ENCODE data around the gene SPATA13.
A peak's percentile ranks its signal among the peaks of the same experiment; 100 is the strongest.

The SPATA13 gene

GRCh38 chr13:24242100-24242499 is 81.6 kb downstream of the SPATA13 start:
- no peaks in the 10 kb centered on the region for H3K27me3 ChIP-seq (replicated peaks; ENCODE audit: control insufficient read depth, insufficient read depth, low read length, poor library complexity, severe bottlenecking)
- DNase-seq = no peak
- H3K27ac ChIP-seq (ENCODE audit: insufficient read depth, low read length, poor library complexity, severe bottlenecking) = no peak overlapping the region
- no peaks in the 10 kb centered on the region for H3K36me3 ChIP-seq (ENCODE audit: control insufficient read depth, insufficient read depth, low read length)
- H3K9me3 ChIP-seq (ENCODE audit: control insufficient read depth, low read length) = no peaks in the 10 kb centered on the region
- H3K4me1 ChIP-seq (ENCODE audit: control insufficient read depth, insufficient read depth, low read length, poor library complexity, severe bottlenecking) = no peaks in the 10 kb centered on the region
- no peak overlapping the region for H3K4me3 ChIP-seq (ENCODE audit: insufficient read depth, low read depth, low read length, poor library complexity, severe bottlenecking)

DNA sequence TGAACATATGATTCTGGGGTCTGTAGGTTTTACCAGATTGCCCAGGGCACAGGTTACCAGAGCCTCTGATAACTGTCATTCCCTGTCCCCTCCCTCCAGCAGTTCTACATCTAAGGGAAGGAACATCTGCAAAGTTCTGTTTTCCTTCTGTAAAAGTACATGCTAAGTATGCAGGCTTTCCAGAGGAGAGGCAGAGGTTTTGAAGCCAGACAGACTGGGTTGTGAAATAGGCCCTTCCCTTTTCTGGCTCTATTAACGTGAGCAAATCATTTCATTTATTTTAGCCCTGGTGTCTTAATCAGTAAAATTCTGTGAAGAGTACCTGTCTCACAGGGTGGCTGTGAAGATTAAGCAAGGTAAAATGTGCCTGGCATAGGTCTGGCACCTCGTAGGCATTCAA is 82.8 kb downstream of the SPATA13 start:
- no peaks in the 10 kb centered on the region for H3K27me3 ChIP-seq (replicated peaks; ENCODE audit: control insufficient read depth, insufficient read depth, low read length, poor library complexity, severe bottlenecking)

GRCh38 chr13:24244802-24245201 is 84.3 kb downstream of the SPATA13 start:
- DNase-seq = no peak
- Histone ChIP-seq H3K9me3 (ENCODE audit: control insufficient read depth, low read length) (no peaks in the 10 kb centered on the region), H3K27ac (ENCODE audit: insufficient read depth, low read length, poor library complexity, severe bottlenecking) (no peak overlapping the region), H3K4me1 (ENCODE audit: control insufficient read depth, insufficient read depth, low read length, poor library complexity, severe bottlenecking) (peaks cover 7% of the 10 kb centered on the region), H3K4me3 (ENCODE audit: insufficient read depth, low read depth, low read length, poor library complexity, severe bottlenecking) (no peak overlapping the region), H3K27me3 (replicated peaks; ENCODE audit: control insufficient read depth, insufficient read depth, low read length, poor library complexity, severe bottlenecking) (no peaks in the 10 kb centered on the region), H3K36me3 (ENCODE audit: control insufficient read depth, insufficient read depth, low read length) (no peaks in the 10 kb centered on the region)

More for the DNA sequence above, 82.8 kb downstream of the SPATA13 start:
- Histone ChIP-seq H3K27ac (ENCODE audit: insufficient read depth, low read length, poor library complexity, severe bottlenecking) (no peak overlapping the region), H3K4me3 (ENCODE audit: insufficient read depth, low read depth, low read length, poor library complexity, severe bottlenecking) (no peak overlapping the region), H3K4me1 (ENCODE audit: control insufficient read depth, insufficient read depth, low read length, poor library complexity, severe bottlenecking) (no peaks in the 10 kb centered on the region), H3K36me3 (ENCODE audit: control insufficient read depth, insufficient read depth, low read length) (no peaks in the 10 kb centered on the region), H3K9me3 (ENCODE audit: control insufficient read depth, low read length) (no peaks in the 10 kb centered on the region)
- no peak for DNase-seq

- Histone ChIP-seq H3K4me1 (ENCODE audit: control insufficient read depth, insufficient read depth, low read length, poor library complexity, severe bottlenecking) (peaks cover 21% of the 10 kb centered on the region), H3K9me3 (ENCODE audit: control insufficient read depth, low read length) (no peaks in the 10 kb centered on the region), H3K4me3 (ENCODE audit: insufficient read depth, low read depth, low read length, poor library complexity, severe bottlenecking) (no peak overlapping the region), H3K36me3 (ENCODE audit: control insufficient read depth, insufficient read depth, low read length) (no peaks in the 10 kb centered on the region), H3K27ac (ENCODE audit: insufficient read depth, low read length, poor library complexity, severe bottlenecking) (no peak overlapping the region), H3K27me3 (replicated peaks; ENCODE audit: control insufficient read depth, insufficient read depth, low read length, poor library complexity, severe bottlenecking) (no peaks in the 10 kb centered on the region)
- DNase-seq = no peak
These were observed 86.5 kb downstream of the SPATA13 start for GRCh38 chr13:24247016-24247415.

DNA sequence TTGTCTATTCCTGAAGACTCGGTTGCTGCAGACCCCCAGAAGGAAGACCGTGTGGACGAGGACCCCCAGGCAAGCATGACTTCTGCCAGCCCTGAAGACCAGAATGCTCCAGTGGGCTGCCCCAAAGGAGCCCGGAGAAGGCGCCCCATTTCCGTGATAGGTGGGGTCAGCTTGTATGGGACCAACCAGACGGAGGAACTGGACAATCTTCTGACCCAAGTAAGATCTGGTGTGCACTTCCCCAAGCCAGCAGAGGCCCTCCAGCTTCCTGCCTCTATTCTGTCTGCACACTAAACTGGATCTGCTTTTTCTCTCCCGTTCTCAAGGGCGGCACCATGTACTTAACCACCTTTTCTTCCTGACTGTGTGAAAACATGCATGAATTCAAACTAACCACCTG is 89.1 kb downstream of the SPATA13 start:
- Histone ChIP-seq H3K4me3 (ENCODE audit: insufficient read depth, low read depth, low read length, poor library complexity, severe bottlenecking) (no peak overlapping the region), H3K36me3 (ENCODE audit: control insufficient read depth, insufficient read depth, low read length) (no peaks in the 10 kb centered on the region), H3K27ac (ENCODE audit: insufficient read depth, low read length, poor library complexity, severe bottlenecking) (peak overlapping the region; percentile 94), H3K27me3 (replicated peaks; ENCODE audit: control insufficient read depth, insufficient read depth, low read length, poor library complexity, severe bottlenecking) (no peaks in the 10 kb centered on the region), H3K4me1 (ENCODE audit: control insufficient read depth, insufficient read depth, low read length, poor library complexity, severe bottlenecking) (peaks cover 41% of the 10 kb centered on the region), H3K9me3 (ENCODE audit: control insufficient read depth, low read length) (no peaks in the 10 kb centered on the region)
- DNase-seq = no peak

DNA sequence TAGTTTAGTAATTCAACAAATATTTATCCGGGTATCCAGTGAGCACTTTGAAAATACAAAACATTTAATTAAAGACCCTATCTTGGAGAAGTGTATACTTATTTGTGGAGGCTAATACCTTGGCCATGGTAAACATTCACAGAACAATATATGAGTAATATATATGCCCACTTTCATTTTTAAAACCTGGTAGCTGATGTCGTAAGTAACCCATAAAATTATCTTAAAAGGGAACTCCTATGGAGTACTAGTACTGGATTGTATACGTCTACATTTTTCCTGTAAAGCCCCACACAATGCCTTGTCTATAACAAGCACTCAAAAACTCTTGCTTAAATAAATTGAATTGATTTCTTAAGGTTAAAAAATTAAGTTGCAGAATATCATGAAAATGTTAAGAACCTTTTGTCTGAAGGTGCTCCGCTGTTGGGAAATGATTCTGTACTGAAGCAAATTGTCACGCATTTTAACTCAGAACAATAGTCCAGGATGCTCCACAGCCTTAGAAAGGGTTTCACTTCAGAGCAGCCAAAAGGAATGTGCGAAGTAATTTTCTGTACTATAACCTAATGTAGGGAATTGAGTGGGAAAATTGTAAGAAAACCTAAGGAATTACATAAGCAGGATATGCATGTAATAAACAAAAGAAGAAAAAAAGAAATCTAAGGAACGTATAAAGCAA is 90.0 kb downstream of the SPATA13 start:
- H3K36me3 ChIP-seq (ENCODE audit: control insufficient read depth, insufficient read depth, low read length) = peaks cover 4% of the 10 kb centered on the region
- H3K4me1 ChIP-seq (ENCODE audit: control insufficient read depth, insufficient read depth, low read length, poor library complexity, severe bottlenecking) = peaks cover 50% of the 10 kb centered on the region

GRCh38 chr13:24251525-24251924 is 91.0 kb downstream of the SPATA13 start:
- peak overlapping the region; percentile 94 for H3K27ac ChIP-seq (ENCODE audit: insufficient read depth, low read length, poor library complexity, severe bottlenecking)
- H3K9me3 ChIP-seq (ENCODE audit: control insufficient read depth, low read length) = no peaks in the 10 kb centered on the region
- peaks cover 4% of the 10 kb centered on the region for H3K36me3 ChIP-seq (ENCODE audit: control insufficient read depth, insufficient read depth, low read length)
- peaks cover 54% of the 10 kb centered on the region for H3K4me1 ChIP-seq (ENCODE audit: control insufficient read depth, insufficient read depth, low read length, poor library complexity, severe bottlenecking)
- DNase-seq = peak; percentile 78 to 84 (median 84)
- H3K27me3 ChIP-seq (replicated peaks; ENCODE audit: control insufficient read depth, insufficient read depth, low read length, poor library complexity, severe bottlenecking) = no peaks in the 10 kb centered on the region
- peak overlapping the region; percentile 72 for H3K4me3 ChIP-seq (ENCODE audit: insufficient read depth, low read depth, low read length, poor library complexity, severe bottlenecking)

More for the DNA sequence above, 90.0 kb downstream of the SPATA13 start:
- H3K4me3 ChIP-seq (ENCODE audit: insufficient read depth, low read depth, low read length, poor library complexity, severe bottlenecking) = peak overlapping the region; percentile 30
- peak overlapping the region; percentile 94 for H3K27ac ChIP-seq (ENCODE audit: insufficient read depth, low read length, poor library complexity, severe bottlenecking)
- H3K9me3 ChIP-seq (ENCODE audit: control insufficient read depth, low read length) = no peaks in the 10 kb centered on the region
- DNase-seq = no peak
- no peaks in the 10 kb centered on the region for H3K27me3 ChIP-seq (replicated peaks; ENCODE audit: control insufficient read depth, insufficient read depth, low read length, poor library complexity, severe bottlenecking)

GRCh38 chr13:24252136-24252535 is 91.6 kb downstream of the SPATA13 start:
- peak overlapping the region; percentile 72 for H3K4me3 ChIP-seq (ENCODE audit: insufficient read depth, low read depth, low read length, poor library complexity, severe bottlenecking)

DNA sequence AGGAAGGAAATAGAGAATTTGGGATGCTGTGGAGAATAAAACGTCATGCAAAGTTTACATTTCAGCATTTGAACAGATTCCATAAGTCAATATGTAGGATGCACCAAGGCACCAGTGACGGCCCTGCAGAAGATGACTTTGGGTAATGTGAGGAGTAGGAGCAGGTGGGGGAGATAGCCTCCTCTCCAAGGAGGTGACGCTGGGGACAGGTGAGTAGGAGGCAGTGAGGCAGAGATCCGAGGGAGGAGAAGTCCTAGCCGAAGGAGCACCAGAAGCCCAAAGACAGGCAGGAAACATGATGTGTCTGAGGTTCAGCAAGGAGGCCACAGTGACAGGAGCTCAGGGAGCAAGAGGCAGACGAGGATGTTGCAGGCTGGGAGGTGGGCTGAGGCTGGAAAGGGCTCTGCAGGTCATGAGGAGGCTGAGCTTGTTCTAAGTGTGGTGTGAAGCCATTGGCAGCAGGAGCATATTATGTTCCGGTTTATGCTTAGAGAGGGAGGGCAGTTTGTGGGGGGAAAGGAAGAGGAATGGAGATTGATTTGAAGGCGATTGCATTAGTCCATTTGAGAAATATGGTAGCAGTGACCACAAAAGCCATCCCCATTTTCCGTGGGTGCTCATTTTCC is 93.1 kb downstream of the SPATA13 start:
- H3K27me3 ChIP-seq (replicated peaks; ENCODE audit: control insufficient read depth, insufficient read depth, low read length, poor library complexity, severe bottlenecking) = no peaks in the 10 kb centered on the region
- DNase-seq = no peak
- H3K36me3 ChIP-seq (ENCODE audit: control insufficient read depth, insufficient read depth, low read length) = peaks cover 4% of the 10 kb centered on the region
- peak overlapping the region; percentile 72 for H3K4me3 ChIP-seq (ENCODE audit: insufficient read depth, low read depth, low read length, poor library complexity, severe bottlenecking)
- H3K27ac ChIP-seq (ENCODE audit: insufficient read depth, low read length, poor library complexity, severe bottlenecking) = peak overlapping the region; percentile 94
- H3K9me3 ChIP-seq (ENCODE audit: control insufficient read depth, low read length) = no peaks in the 10 kb centered on the region
- peaks cover 65% of the 10 kb centered on the region for H3K4me1 ChIP-seq (ENCODE audit: control insufficient read depth, insufficient read depth, low read length, poor library complexity, severe bottlenecking)

More at GRCh38 chr13:24252136-24252535, 91.6 kb downstream of the SPATA13 start:
- peaks cover 4% of the 10 kb centered on the region for H3K36me3 ChIP-seq (ENCODE audit: control insufficient read depth, insufficient read depth, low read length)
- H3K27me3 ChIP-seq (replicated peaks; ENCODE audit: control insufficient read depth, insufficient read depth, low read length, poor library complexity, severe bottlenecking) = no peaks in the 10 kb centered on the region
- peak overlapping the region; percentile 94 for H3K27ac ChIP-seq (ENCODE audit: insufficient read depth, low read length, poor library complexity, severe bottlenecking)
- DNase-seq = no peak
- peaks cover 58% of the 10 kb centered on the region for H3K4me1 ChIP-seq (ENCODE audit: control insufficient read depth, insufficient read depth, low read length, poor library complexity, severe bottlenecking)
- H3K9me3 ChIP-seq (ENCODE audit: control insufficient read depth, low read length) = no peaks in the 10 kb centered on the region

DNA sequence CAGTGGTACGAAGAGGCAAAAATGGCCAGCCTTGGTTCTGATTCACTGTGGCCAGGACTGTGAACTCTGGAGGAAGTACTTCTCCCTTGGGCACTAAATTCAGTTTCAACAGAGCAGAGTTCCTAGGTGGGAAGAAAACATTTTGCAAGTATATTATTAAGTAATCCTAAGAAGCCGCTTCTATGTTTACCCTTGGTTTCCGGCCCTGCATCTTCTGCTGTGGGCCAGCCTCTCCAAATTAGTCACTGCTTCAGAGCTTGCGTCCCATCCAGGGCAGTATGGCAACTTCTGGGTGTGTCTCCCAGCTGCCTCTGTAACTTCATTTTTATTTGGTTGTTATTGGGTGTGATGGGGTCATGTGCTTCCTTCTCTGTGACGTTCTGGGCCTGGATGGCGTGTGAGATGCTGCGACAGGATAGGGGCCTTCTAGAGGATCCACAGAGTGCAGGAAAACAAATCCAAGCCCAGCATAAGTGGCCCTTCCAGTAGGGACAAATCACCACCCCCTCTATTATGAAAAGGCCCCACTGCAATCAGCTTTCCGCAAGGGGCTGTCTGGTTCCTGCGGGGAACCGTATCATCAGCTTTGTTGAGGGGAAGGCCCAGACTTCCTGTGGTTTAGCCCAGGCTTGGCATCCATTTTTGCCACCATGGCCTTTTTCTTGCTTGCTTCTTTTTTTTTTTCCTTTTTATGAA is 93.8 kb downstream of the SPATA13 start:
- Histone ChIP-seq H3K4me1 (ENCODE audit: control insufficient read depth, insufficient read depth, low read length, poor library complexity, severe bottlenecking) (peaks cover 69% of the 10 kb centered on the region), H3K36me3 (ENCODE audit: control insufficient read depth, insufficient read depth, low read length) (peaks cover 4% of the 10 kb centered on the region), H3K9me3 (ENCODE audit: control insufficient read depth, low read length) (no peaks in the 10 kb centered on the region), H3K4me3 (ENCODE audit: insufficient read depth, low read depth, low read length, poor library complexity, severe bottlenecking) (peak overlapping the region; percentile 72), H3K27me3 (replicated peaks; ENCODE audit: control insufficient read depth, insufficient read depth, low read length, poor library complexity, severe bottlenecking) (no peaks in the 10 kb centered on the region), H3K27ac (ENCODE audit: insufficient read depth, low read length, poor library complexity, severe bottlenecking) (peak overlapping the region; percentile 94)
- peak; percentile 63 to 71 (median 69) for DNase-seq
